ENCODE results near the gene MUC20. TPM values are rescaled to one million over a fixed set of nuclear protein-coding genes. Genes with fewer than 3 reads are reported as not detected.
A peak's percentile ranks its signal among the peaks of the same experiment; 100 is the strongest.

Gene MUC20
- total and polyA plus RNA-seq, 2 of the 13 experiments (the other 11 are each of a cell fraction or from before 2014, with no cell fraction given), result 0.24 to 0.83 TPM

- intact Hi-C loops (cut with micrococcal nuclease; ENCODE audit: unreplicated experiment) (no loop called here), in situ Hi-C loops (cut with HindIII; ENCODE audit: extremely low pct_ligation_motif_present, low pct_unique_long_range_greater_than_20kb) (no loop called here)
- DNase-seq (ENCODE audit: low spot score) (no peak), ATAC-seq (no peak), FAIRE-seq (no peak)
- no peak overlapping the region for H2AFZ ChIP-seq (ENCODE audit: low read length)
- H3K36me3 ChIP-seq (replicated peaks in 1 of 2; ENCODE audit: control insufficient read depth in 1 of 2, insufficient read depth in 2 of 2, low read length in 2 of 2), result no peaks in the 10 kb centered on the region
- H3K4me2 ChIP-seq (ENCODE audit: low read depth, low read length), result no peak overlapping the region
- no peaks in the 10 kb centered on the region for H3K4me1 ChIP-seq (ENCODE audit: insufficient read depth, low read length)
- H3K79me2 ChIP-seq (ENCODE audit: insufficient read depth, low read length), result no peaks in the 10 kb centered on the region
- no peaks in the 10 kb centered on the region for H4K20me1 ChIP-seq (ENCODE audit: insufficient read depth, low read length)
- no peak overlapping the region for H3K27ac ChIP-seq (ENCODE audit: extremely low read length, insufficient read depth, low read length)
- H3K9ac ChIP-seq (ENCODE audit: insufficient read depth, low read depth, low read length), result no peak overlapping the region
- WGBS (ENCODE audit: low lambda C conversion rate), result 18% methylated on average over 9 of the region's 14 CpGs
- ChIA-PET CTCF (ENCODE audit: low intra/inter-chr PET ratio, low total read pairs) (no interaction called here), POLR2A (no interaction called here)
- no peak for TF ChIP-seq ZMYM4 (CRISPR knock-in tag; IDR thresholded peaks at IDR 0.05)
- no peak overlapping the region for H3K4me3 ChIP-seq (replicated peaks in 1 of 3; ENCODE audit: insufficient read depth in 1 of 3, low read depth in 2 of 3, low read length in 3 of 3)
- H3K27me3 ChIP-seq (ENCODE audit: control insufficient read depth in 1 of 2, insufficient read depth in 2 of 2, low read length in 2 of 2), result peaks cover 4 to 17% of the 10 kb centered on the region in 2 experiments; a peak in 4 of 5 replicates
- BruUV-seq (replicated peaks), result no TSS peak
- no peaks in the 10 kb centered on the region for H3K9me3 ChIP-seq (ENCODE audit: low read length)
These were observed 51.0 kb downstream of the MUC20 start for GRCh38 chr3:195771646-195772300.

DNA sequence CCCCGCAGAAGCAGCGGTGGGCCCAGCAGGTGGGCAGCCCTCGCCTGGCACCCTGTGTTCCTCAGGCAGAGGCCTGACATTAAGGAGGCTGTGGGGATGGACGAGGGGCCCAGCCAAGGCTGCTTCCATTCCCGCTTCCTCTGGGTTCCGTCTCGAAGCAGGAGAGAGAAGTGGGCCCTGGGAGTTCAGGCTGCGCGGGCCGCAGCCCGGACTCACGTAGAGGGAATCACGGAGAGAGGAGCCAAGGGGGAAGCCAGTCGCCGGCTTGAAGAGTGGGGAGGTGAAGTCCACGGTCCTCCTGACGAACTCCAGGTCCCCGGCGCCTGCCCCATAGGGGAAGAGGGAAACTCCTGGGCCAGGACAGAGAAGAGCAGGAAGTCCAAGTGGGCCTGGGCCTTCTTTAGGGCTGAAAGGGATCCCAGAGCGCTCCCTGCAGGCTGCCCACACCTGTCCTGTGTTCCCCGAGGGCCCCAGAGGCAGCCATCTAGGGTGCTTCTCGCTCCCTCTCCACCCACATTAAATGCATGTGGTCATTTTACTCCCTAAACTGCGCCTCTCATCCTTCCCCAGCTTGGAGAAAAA is 53.3 kb downstream of the MUC20 start:
- POLR2A ChIA-PET, result no interaction called here
- H4K20me1 ChIP-seq (ENCODE audit: insufficient read depth, low read length), result no peaks in the 10 kb centered on the region
- H3K9ac ChIP-seq (ENCODE audit: insufficient read depth, low read depth, low read length), result no peak overlapping the region
- no peak overlapping the region for H3K4me2 ChIP-seq (ENCODE audit: low read depth, low read length)
- WGBS (ENCODE audit: low lambda C conversion rate), result 50% methylated on average over 23 of the region's 23 CpGs
- H3K4me1 ChIP-seq (ENCODE audit: insufficient read depth, low read length), result no peaks in the 10 kb centered on the region
- H2AFZ ChIP-seq (ENCODE audit: low read length), result no peak overlapping the region
- peak; percentile 30; the same call in 2 of the 3 replicates for ATAC-seq
- in situ Hi-C loops (cut with HindIII; ENCODE audit: extremely low pct_ligation_motif_present, low pct_unique_long_range_greater_than_20kb) (no loop called here), intact Hi-C loops (cut with micrococcal nuclease; ENCODE audit: unreplicated experiment) (no loop called here)
- H3K27ac ChIP-seq (ENCODE audit: extremely low read length, insufficient read depth, low read length), result no peak overlapping the region
- no peaks in the 10 kb centered on the region for H3K9me3 ChIP-seq (ENCODE audit: low read length)
- no TSS peak for BruUV-seq (replicated peaks)
- CTCF ChIA-PET (ENCODE audit: low intra/inter-chr PET ratio, low total read pairs), result interaction anchor here (1.3 kb wide), 1 partner anchor 121 kb away, joined by 5 read pairs; no protein-coding TSS in a partner anchor
- DNase-seq (ENCODE audit: low spot score), result no peak
- H3K27me3 ChIP-seq (ENCODE audit: control insufficient read depth in 1 of 2, insufficient read depth in 2 of 2, low read length in 2 of 2), result peaks cover 4 to 23% of the 10 kb centered on the region in 2 experiments; a peak in 4 of 5 replicates
- no peak for FAIRE-seq
- H3K4me3 ChIP-seq (replicated peaks in 1 of 3; ENCODE audit: insufficient read depth in 1 of 3, low read depth in 2 of 3, low read length in 3 of 3), result no peak overlapping the region
- no peaks in the 10 kb centered on the region for H3K79me2 ChIP-seq (ENCODE audit: insufficient read depth, low read length)
- no peaks in the 10 kb centered on the region for H3K36me3 ChIP-seq (replicated peaks in 1 of 2; ENCODE audit: control insufficient read depth in 1 of 2, insufficient read depth in 2 of 2, low read length in 2 of 2)
- TF ChIP-seq ZNF451 (CRISPR knock-in tag; IDR thresholded peaks at IDR 0.05) (no peak), MIXL1 (CRISPR knock-in tag; IDR thresholded peaks at IDR 0.05) (no peak), ZFY (CRISPR knock-in tag; IDR thresholded peaks at IDR 0.05) (no peak), ZNF205 (CRISPR knock-in tag; IDR thresholded peaks at IDR 0.05) (no peak), ZSCAN22 (CRISPR knock-in tag; IDR thresholded peaks at IDR 0.05) (no peak), SRSF4 (IDR thresholded peaks at IDR 0.05; ENCODE audit: low read depth, low read length, poor library complexity, severe bottlenecking) (no peak), MED8 (CRISPR knock-in tag; IDR thresholded peaks at IDR 0.05; ENCODE audit: insufficient replicate concordance) (no peak), MYC (CRISPR knock-in tag; IDR thresholded peaks at IDR 0.05; ENCODE audit: borderline replicate concordance) (no peak), SSRP1 (CRISPR knock-in tag; IDR thresholded peaks at IDR 0.05) (no peak), HOXA7 (CRISPR knock-in tag; IDR thresholded peaks at IDR 0.05) (no peak), PRMT3 (CRISPR knock-in tag; IDR thresholded peaks at IDR 0.05; ENCODE audit: borderline replicate concordance, low read depth) (no peak), REXO4 (CRISPR knock-in tag; IDR thresholded peaks at IDR 0.05; ENCODE audit: borderline replicate concordance) (no peak), ZNF383 (CRISPR knock-in tag; IDR thresholded peaks at IDR 0.05; ENCODE audit: borderline replicate concordance) (no peak)
- TF ChIP-seq, protein P1, sequence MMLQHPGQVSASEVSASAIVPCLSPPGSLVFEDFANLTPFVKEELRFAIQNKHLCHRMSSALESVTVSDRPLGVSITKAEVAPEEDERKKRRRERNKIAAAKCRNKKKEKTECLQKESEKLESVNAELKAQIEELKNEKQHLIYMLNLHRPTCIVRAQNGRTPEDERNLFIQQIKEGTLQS (CRISPR knock-in tag; IDR thresholded peaks at IDR 0.05), result no peak

Measured in HepG2 (cell line).